Measurements from ENCODE around the gene LMX1A.

The LMX1A gene

GRCh38 chr1:165339164-165339563 lies 17.4 kb downstream of the LMX1A start:
- intact Hi-C loops (cut with DNase I) = no loop called here
- no peak for DNase-seq

GRCh38 chr1:165330483-165330882 lies 26.0 kb downstream of the LMX1A start:
- no peak for DNase-seq
- intact Hi-C loops (cut with DNase I) = no loop called here

GRCh38 chr1:165329104-165329503 lies 27.4 kb downstream of the LMX1A start:
- intact Hi-C loops (cut with DNase I) = no loop called here
- no peak for DNase-seq

- DNase-seq = no peak
- intact Hi-C loops (cut with DNase I) = no loop called here
Measured at GRCh38 chr1:165328136-165328535, 28.4 kb downstream of the LMX1A start.

DNA sequence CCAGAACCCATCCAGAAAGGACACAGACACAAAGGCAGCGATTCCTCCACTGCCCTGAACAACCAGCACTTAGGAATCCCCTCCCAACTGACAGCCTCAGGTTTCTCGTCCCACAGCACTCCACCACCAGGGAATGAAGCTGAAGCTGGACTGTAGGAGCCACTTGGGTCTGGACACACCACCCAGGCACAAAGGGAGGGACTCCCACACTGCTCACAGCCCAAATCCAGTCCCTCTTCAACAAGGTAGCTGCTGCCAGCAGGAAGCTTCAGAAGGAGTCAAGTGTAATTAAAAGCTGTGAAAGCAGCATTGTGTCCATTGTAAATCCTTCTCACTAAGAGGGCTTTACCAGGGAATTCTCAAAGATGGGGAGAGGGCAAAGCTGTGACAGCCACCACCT lies 29.0 kb downstream of the LMX1A start:
- no peak for DNase-seq
- intact Hi-C loops (cut with DNase I) = no loop called here

DNA sequence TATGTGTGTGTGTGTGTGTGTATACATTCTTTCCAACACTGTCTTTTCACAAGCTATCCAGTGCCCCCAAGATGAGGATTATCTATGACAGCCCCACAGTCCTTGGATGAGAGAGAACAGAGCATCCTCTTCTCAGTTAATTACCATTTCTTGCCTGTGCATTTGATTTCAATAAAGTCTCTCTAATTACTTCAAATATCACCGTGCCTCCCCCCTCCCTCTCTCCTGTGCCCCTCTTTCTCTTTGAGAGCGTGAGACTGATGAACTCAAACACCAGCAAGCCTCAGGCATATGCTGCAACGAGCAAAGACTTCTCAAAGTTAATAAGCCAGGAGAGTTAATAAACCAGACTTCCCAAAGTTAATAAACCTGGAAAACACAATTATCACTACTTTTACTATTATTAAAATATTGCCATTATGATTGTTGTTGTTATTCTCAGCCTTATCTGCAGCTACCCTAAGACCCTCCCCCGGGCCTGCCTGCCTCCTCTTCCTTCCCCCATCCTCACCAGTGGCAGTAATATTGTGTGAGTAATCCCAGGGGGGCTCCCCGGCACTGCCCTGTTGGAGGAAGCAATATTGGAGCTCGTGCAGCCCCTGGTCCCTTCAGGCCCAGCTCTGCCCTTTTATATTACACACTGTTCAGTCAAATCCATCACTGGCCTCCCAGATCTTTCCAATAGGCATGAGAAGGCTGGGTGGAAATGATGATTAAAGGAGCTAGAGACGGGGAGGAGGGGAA lies 30.9 kb downstream of the LMX1A start:
- intact Hi-C loops (cut with DNase I) = no loop called here
- DNase-seq = no peak

- no peak for DNase-seq
- intact Hi-C loops (cut with DNase I) = no loop called here
Measured at GRCh38 chr1:165324050-165324449, 32.5 kb downstream of the LMX1A start.

DNA sequence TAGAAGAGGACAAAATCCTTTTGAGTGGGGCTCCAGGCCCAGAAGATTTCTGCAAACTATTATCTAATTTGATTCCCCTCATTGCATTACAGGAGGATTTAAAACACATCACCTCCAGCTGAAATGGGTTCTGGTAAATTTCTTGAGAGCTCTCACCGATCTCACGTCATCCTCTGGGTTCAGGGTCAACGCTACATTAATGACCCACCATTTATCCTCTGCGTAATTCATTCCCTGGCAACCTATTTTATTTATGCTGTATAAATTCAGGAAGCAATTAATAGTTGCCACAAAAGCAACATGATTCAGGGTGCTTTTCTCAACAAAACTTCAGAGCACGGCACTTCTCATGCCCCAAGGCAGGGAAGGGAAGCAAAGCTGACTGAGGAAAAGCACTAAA lies 38.9 kb downstream of the LMX1A start:
- intact Hi-C loops (cut with DNase I) = no loop called here
- DNase-seq = no peak

DNA sequence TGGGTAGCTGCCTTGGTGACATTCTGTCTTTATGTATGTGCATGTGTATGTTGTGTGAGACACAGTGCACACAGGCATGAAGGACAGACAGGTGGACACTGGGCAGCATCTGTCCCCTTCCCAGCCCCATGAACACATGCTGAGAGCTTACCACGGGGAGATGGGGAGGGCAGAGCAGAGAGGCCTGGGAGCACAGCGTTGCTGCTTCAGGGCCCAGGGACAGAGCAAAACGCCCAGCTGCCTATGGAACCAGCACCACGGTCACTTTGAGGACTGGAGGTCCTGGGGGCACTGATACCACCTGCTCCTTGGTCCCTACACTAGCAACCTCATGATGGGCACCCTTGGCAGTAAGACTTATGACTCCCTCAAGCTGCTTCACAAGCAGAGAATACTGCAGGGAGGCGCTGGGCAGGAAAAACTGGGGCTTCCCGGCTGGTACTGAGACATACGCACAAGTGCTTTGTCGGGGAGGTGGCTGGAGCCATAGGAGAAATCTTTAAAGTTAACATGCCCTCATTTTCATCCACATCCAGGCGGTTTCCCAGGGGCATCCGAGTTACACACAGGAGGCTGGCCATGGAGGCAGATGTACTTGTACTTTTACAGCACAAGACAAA lies 40.3 kb downstream of the LMX1A start:
- DNase-seq = no peak
- intact Hi-C loops (cut with DNase I) = no loop called here

GRCh38 chr1:165315481-165315880 lies 41.0 kb downstream of the LMX1A start:
- no peak for DNase-seq
- intact Hi-C loops (cut with DNase I) = no loop called here

DNA sequence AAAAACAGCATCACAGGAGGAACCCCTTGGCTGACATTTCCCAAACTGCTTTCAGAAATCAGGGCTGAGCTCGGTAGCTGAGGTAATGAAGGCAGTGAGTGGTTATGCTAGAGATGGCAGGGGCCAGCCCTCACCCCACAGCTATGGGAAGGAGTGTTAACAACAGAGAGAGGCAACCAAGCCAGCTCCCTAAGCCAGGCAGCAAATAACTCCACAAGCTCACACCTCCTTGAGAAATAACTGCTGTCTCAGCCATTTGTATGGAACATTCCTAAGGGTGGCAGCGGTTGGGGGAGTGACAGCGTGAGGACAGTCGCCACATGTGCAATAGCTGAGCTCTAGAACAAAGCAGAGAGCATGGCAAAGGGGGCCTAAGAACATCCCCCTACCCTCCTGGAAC lies 42.6 kb downstream of the LMX1A start:
- intact Hi-C loops (cut with DNase I) = no loop called here

GRCh38 chr1:165312591-165312990 lies 43.9 kb downstream of the LMX1A start:
- no peak for DNase-seq
- intact Hi-C loops (cut with DNase I) = no loop called here

More for the DNA sequence above, 42.6 kb downstream of the LMX1A start:
- no peak for DNase-seq

- DNase-seq = no peak
- intact Hi-C loops (cut with DNase I) = no loop called here
Measured at GRCh38 chr1:165306543-165307434, 49.7 kb downstream of the LMX1A start.

DNA sequence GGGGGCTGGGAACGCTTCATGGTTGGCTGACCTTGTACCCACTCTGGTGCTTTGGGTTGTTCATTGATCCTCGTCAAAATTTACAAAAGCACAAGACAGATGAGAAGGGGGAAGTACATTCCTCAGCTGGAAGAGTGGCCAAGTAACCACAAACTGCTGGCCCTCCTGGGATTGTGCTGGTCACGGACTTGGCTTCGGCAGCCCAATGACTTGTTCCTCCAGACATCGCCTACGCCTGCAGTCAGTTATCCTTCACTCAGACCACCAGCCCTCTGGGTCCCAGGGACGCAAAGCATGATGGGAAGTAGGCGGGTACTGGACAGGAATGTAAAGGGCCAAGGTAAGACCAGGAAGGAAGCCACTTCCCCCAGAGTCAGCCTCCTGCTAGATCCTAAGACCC lies 53.1 kb downstream of the LMX1A start:
- intact Hi-C loops (cut with DNase I) = no loop called here
- DNase-seq = no peak

GRCh38 chr1:165300400-165300903 lies 56.1 kb downstream of the LMX1A start:
- no peak for DNase-seq
- intact Hi-C loops (cut with DNase I) = no loop called here

- DNase-seq = no peak
- intact Hi-C loops (cut with DNase I) = no loop called here
Measured at GRCh38 chr1:165298203-165298820, 58.2 kb downstream of the LMX1A start.

DNA sequence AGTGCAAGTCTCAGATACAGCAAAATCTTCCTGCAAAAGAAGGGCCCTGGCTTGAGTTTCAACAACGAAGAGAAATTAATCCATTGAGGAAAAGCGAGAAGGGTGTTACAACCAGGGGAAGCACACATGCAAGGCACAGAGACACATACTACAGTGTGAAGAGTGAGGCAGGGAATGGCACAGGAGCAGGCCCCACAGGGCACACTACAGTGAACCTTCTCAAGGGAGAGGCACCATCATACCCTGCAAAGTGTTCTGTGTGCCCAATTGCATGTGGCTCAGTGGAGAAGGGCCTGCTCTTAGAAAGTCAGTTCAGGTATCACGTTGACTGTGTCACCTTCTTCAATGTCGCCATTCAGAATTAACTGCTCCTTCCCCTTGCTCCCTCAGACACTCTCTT lies 60.3 kb downstream of the LMX1A start:
- intact Hi-C loops (cut with DNase I) = no loop called here
- no peak for DNase-seq

- no peak for DNase-seq
- intact Hi-C loops (cut with DNase I) = no loop called here
Measured at GRCh38 chr1:165290148-165290547, 66.4 kb downstream of the LMX1A start.

DNA sequence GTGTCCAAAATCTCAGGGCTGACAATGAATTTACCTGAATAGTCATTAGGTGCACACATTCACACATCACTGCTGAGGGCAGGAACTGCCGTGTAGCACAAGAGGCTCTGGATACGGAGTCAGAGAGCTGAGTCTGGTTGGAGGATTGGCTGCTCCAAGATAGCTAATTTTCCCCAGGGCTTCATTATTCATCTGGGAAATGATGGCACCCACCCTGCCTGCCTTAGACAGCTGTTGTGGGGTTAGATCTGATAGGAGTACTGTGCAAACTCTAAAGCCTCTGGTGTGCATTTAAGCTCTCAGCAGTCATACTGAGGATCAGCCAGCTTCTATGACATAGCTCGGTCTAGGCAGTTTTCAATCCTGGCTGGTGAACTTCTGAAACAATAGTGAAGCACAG lies 67.0 kb downstream of the LMX1A start:
- intact Hi-C loops (cut with DNase I) = no loop called here
- DNase-seq = no peak

Data from head of caudate nucleus (tissue), 42 donors.